ENCODE data around the gene MT1A. TPM values are rescaled to one million over a fixed set of nuclear protein-coding genes. Genes with fewer than 3 reads are reported as not detected.
A peak's percentile ranks its signal among the peaks of the same experiment; 100 is the strongest.

Gene MT1A
- total RNA-seq, 4 donors from 2014 or later: 9.9 to 171 (median 25.5) TPM; not detected in 1

DNA sequence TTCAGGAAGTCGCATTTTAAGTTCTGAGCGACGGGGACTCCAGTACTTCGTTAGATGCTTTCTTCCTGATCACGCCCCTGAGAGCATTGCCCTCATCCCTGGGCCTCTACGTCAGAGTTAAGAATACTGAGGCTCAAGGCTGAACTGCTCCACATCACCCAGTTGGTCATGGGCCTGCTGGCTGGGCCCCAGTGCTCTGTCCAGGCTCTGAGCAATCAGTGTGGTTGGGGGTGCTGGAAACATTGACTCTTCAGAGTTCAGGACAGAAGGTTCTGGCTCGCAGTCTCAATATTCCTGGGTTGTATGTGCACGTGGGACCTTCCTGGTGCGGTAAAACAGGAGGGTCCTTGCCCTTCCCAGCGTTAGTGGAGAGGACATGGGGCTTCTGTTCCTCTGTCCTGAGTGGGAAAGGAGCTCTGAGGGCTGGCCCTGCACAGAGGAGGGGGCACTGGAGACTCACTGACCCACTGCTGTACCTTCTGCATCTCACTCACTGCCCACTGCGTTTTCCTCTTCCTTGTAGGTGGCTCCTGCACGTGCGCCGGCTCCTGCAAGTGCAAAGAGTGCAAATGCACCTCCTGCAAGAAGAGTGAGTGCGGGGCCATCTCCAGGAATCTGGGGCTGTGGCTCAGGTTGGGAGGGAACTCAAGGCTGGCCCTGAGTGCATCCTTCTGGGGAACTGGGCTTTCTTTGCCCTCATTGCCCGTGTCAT, 12.4 kb upstream of the MT1A start:
- no peak for TF ChIP-seq POLR2A (IDR thresholded peaks at IDR 0.05)
- TF ChIP-seq, protein P1, sequence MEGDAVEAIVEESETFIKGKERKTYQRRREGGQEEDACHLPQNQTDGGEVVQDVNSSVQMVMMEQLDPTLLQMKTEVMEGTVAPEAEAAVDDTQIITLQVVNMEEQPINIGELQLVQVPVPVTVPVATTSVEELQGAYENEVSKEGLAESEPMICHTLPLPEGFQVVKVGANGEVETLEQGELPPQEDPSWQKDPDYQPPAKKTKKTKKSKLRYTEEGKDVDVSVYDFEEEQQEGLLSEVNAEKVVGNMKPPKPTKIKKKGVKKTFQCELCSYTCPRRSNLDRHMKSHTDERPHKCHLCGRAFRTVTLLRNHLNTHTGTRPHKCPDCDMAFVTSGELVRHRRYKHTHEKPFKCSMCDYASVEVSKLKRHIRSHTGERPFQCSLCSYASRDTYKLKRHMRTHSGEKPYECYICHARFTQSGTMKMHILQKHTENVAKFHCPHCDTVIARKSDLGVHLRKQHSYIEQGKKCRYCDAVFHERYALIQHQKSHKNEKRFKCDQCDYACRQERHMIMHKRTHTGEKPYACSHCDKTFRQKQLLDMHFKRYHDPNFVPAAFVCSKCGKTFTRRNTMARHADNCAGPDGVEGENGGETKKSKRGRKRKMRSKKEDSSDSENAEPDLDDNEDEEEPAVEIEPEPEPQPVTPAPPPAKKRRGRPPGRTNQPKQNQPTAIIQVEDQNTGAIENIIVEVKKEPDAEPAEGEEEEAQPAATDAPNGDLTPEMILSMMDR (IDR thresholded peaks at IDR 0.05): no peak
- peak; percentile 61 for TF ChIP-seq POLR2AphosphoS5 (IDR thresholded peaks at IDR 0.05)
- TF ChIP-seq EP300 (IDR thresholded peaks at IDR 0.05): no peak
- H3K27me3 ChIP-seq: no peaks in the 10 kb centered on the region
- H3K36me3 ChIP-seq: no peaks in the 10 kb centered on the region
- H3K9me3 ChIP-seq: no peaks in the 10 kb centered on the region
- peak overlapping the region; percentile 46 to 68 for H3K4me3 ChIP-seq
- ATAC-seq: peak; percentile 78
- H3K4me1 ChIP-seq: peaks cover 0 to 39% (median 3%) of the 10 kb centered on the region in 3 donors
- 32% methylated on average over 7 of the region's 16 CpGs; no CpG with 5 or more reads in 1 of the 2 donors for WGBS, 2 donors (ENCODE audit: low coverage in 1 of 2)
- peak overlapping the region; percentile 58 to 95 (median 92) for H3K27ac ChIP-seq

DNA sequence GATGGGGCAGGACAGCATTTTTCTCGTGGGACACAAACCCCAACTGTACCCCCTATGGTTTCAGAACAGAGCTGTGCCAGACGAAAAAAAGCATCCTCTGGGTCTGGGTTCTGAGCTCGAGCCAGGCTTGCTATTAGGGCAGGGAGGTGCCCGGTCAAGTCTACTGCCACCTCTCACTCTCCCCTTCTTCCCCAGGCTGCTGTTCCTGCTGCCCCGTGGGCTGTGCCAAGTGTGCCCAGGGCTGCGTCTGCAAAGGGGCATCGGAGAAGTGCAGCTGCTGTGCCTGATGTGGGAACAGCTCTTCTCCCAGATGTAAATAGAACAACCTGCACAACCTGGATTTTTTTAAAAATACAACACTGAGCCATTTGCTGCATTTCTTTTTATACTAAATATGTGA, 11.8 kb upstream of the MT1A start:
- peak overlapping the region; percentile 58 to 95 (median 92) for H3K27ac ChIP-seq
- WGBS, 2 donors (ENCODE audit: low coverage in 1 of 2): no CpG with 5 or more reads among the region's 7 CpGs
- TF ChIP-seq POLR2AphosphoS5 (IDR thresholded peaks at IDR 0.05): no peak
- TF ChIP-seq, protein P1 (IDR thresholded peaks at IDR 0.05): no peak
- TF ChIP-seq POLR2A (IDR thresholded peaks at IDR 0.05): no peak
- TF ChIP-seq EP300 (IDR thresholded peaks at IDR 0.05): no peak
- peaks cover 0 to 40% (median 3%) of the 10 kb centered on the region in 3 donors for H3K4me1 ChIP-seq
- peak overlapping the region; percentile 46 to 68 for H3K4me3 ChIP-seq
- no peak for ATAC-seq
- H3K27me3 ChIP-seq: no peaks in the 10 kb centered on the region
- no peaks in the 10 kb centered on the region for H3K36me3 ChIP-seq
- no peaks in the 10 kb centered on the region for H3K9me3 ChIP-seq

DNA sequence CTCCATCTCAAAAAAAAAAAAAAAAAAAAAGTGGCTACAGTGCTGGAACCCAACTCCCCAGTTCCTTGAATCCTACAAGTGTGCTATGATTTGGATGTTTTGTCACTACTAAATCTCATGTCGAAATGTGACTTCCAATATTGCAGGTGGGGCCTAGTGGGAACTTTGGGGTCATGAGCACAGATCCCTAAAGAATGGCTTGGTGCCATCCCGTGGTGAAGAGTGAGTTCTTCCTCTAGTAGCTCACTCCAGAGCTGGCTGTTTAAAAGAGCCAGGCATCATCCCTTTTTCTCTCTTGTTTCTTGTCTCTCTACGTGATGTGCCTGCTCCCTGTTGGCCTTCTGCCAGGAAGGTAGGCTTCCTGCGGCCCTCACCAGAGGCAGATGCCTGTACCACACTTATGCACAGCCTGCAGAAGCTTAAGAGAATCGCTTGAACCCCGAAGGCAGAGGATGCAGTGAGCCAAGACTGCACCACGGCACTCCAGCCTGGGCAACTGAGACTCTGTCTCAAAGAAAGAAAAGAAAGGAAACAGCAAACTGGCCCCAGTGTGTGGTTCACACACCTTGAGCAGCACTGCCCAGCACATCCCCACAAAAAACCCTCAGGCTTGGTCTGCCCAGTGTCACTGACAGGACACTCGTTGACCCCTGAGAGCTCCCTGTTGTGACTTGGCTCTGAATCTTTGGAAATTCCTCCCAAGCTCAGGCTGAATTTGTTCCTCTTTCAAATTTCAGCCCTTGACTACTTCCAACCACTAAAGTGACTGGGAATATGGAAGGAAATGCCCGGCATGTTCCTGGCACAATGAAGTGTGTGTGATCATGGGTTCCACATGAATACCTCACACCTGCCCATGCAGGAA, 9.7 kb upstream of the MT1A start:
- Histone ChIP-seq H3K27me3 (peaks cover 12% of the 10 kb centered on the region), H3K36me3 (no peaks in the 10 kb centered on the region), H3K4me1 (peaks cover 0 to 46% (median 6%) of the 10 kb centered on the region in 3 donors), H3K4me3 (no peak overlapping the region), H3K9me3 (no peaks in the 10 kb centered on the region), H3K27ac (peak overlapping the region in 3 of 4 donors; percentile 5 to 94 (median 91))
- 74 to 75% methylated on average over 4 of the region's 9 CpGs for WGBS, 2 donors (ENCODE audit: low coverage in 1 of 2)
- ATAC-seq: no peak
- TF ChIP-seq POLR2AphosphoS5 (IDR thresholded peaks at IDR 0.05) (no peak), EP300 (IDR thresholded peaks at IDR 0.05) (no peak), POLR2A (IDR thresholded peaks at IDR 0.05) (no peak)
- TF ChIP-seq, protein P1 (IDR thresholded peaks at IDR 0.05): no peak

DNA sequence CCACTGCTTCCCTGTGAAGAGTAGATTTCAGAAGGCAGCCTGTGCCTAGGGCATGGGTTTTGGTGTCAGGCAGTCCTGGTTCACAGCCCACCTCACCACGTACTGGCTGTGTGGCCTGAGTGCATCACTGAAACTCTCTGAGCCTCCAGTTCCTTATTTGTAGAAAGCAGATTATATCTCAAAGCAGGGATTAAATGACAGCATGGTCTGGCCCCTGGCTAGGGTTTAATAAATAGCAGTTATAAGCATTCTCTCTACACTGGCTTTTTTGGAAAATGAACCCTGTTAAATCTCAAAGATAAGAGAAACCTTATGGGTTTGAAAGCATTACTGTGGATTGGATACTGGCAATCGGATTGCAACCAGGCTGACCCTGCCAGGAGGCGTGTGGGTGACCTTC, 8.9 kb upstream of the MT1A start:
- Histone ChIP-seq H3K4me3 (no peak overlapping the region), H3K27ac (peak overlapping the region in 2 of 4 donors; percentile 5 to 53), H3K36me3 (no peaks in the 10 kb centered on the region), H3K9me3 (no peaks in the 10 kb centered on the region), H3K27me3 (peaks cover 20% of the 10 kb centered on the region), H3K4me1 (peaks cover 0 to 45% (median 6%) of the 10 kb centered on the region in 3 donors)
- no peak for TF ChIP-seq EP300 (IDR thresholded peaks at IDR 0.05)
- TF ChIP-seq POLR2AphosphoS5 (IDR thresholded peaks at IDR 0.05): no peak
- TF ChIP-seq POLR2A (IDR thresholded peaks at IDR 0.05): no peak
- TF ChIP-seq, protein P1 (IDR thresholded peaks at IDR 0.05): no peak
- 90 to 100% methylated on average over 2 of the region's 3 CpGs for WGBS, 2 donors (ENCODE audit: low coverage in 1 of 2)
- ATAC-seq: no peak
